Large intestine (tissue), 3 donors: Measurements from ENCODE around the gene SEMA6C. TPM values are rescaled to one million over a fixed set of nuclear protein-coding genes. Genes with fewer than 3 reads are reported as not detected.

Source experiments
- DNase-seq, 2 donors: peaks; one replicate each; pipeline versions ENCODE4 v3.0.0 to v3.0.0-alpha.2; 2013
- H3K27ac ChIP-seq: one replicate; pipeline ENCODE4 v1.5.1; 2013; ENCODE audit warnings: low read length
- H3K27me3 ChIP-seq: 2 replicates; pipeline ENCODE4 v1.6.1; 2013; ENCODE audit warnings: low read length; ENCODE audit not compliant: control insufficient read depth, insufficient read depth
- H3K36me3 ChIP-seq: 2 replicates; pipeline ENCODE4 v1.6.1; 2013; ENCODE audit warnings: low read length; ENCODE audit not compliant: control insufficient read depth, insufficient read depth
- H3K4me1 ChIP-seq: one replicate; pipeline ENCODE4 v1.6.1; 2013; ENCODE audit warnings: low read length; ENCODE audit not compliant: control insufficient read depth, insufficient read depth
- H3K4me3 ChIP-seq: one replicate; pipeline ENCODE4 v1.5.1; 2013; ENCODE audit warnings: low read length
- H3K9me3 ChIP-seq: one replicate; pipeline ENCODE4 v1.6.1; 2013; ENCODE audit warnings: mild to moderate bottlenecking, low read depth, low read length, moderate library complexity; ENCODE audit not compliant: control insufficient read depth
- WGBS: methylation state at CpG from one replicate; pipeline ENCODE4 v1.1.5; 2013; ENCODE audit warnings: low lambda C conversion rate; ENCODE audit not compliant: insufficient coverage; 5-methylcytosine and 5-hydroxymethylcytosine counted together
- polyA plus RNA-seq: library from polyadenylated mRNA; unstranded; fragments of 120-200 nt; gene quantifications from one replicate; pipeline ENCODE4 v1.2.1, GENCODE V29; 2013

SEMA6C gene
- polyA plus RNA-seq, 1 donor: 23.4 TPM

GRCh38 chr1:151159373-151159772 lies 12.9 kb upstream of the SEMA6C start:
- Histone ChIP-seq H3K9me3 (no peaks in the 10 kb centered on the region), H3K4me3 (no peak overlapping the region), H3K4me1 (peaks cover 6% of the 10 kb centered on the region), H3K27me3 (no peaks in the 10 kb centered on the region), H3K27ac (no peak overlapping the region), H3K36me3 (peaks cover 43% of the 10 kb centered on the region)
- no peak for DNase-seq

GRCh38 chr1:151158751-151159251 lies 12.4 kb upstream of the SEMA6C start:
- no peaks in the 10 kb centered on the region for H3K9me3 ChIP-seq
- 100% methylated on average over 1 of the region's 22 CpGs for WGBS
- H3K4me3 ChIP-seq: no peak overlapping the region
- peaks cover 4% of the 10 kb centered on the region for H3K4me1 ChIP-seq
- H3K36me3 ChIP-seq: peaks cover 43% of the 10 kb centered on the region
- no peak for DNase-seq
- no peak overlapping the region for H3K27ac ChIP-seq
- H3K27me3 ChIP-seq: no peaks in the 10 kb centered on the region

- Histone ChIP-seq H3K4me3 (no peak overlapping the region), H3K36me3 (peaks cover 43% of the 10 kb centered on the region), H3K27ac (no peak overlapping the region), H3K9me3 (no peaks in the 10 kb centered on the region), H3K27me3 (no peaks in the 10 kb centered on the region), H3K4me1 (peaks cover 4% of the 10 kb centered on the region)
- DNase-seq: no peak
- WGBS: 100% methylated on average over 1 of the region's 5 CpGs
These were observed 11.9 kb upstream of the SEMA6C start for GRCh38 chr1:151158326-151158725.

GRCh38 chr1:151157067-151157531 lies 10.7 kb upstream of the SEMA6C start:
- DNase-seq: no peak
- H3K4me3 ChIP-seq: no peak overlapping the region
- peaks cover 4% of the 10 kb centered on the region for H3K4me1 ChIP-seq
- H3K9me3 ChIP-seq: no peaks in the 10 kb centered on the region
- no peaks in the 10 kb centered on the region for H3K27me3 ChIP-seq
- no CpG with 5 or more reads among the region's 6 CpGs for WGBS
- peaks cover 43% of the 10 kb centered on the region for H3K36me3 ChIP-seq
- H3K27ac ChIP-seq: no peak overlapping the region

GRCh38 chr1:151156515-151156819 lies 10.0 kb upstream of the SEMA6C start, which contains the start of gene TNFAIP8L2:
TSS of gene TNFAIP8L2 (plus strand) at chr1:151156649. CDS start at chr1:151158698, 2,049 bp downstream.
- H3K27ac ChIP-seq: no peak within 1 kb of the TSS
- H3K4me3 ChIP-seq: no peak within 1 kb of the TSS
- no CpG with 5 or more reads among the region's 4 CpGs for WGBS

GRCh38 chr1:151147665-151148064 lies 1.2 kb upstream of the SEMA6C start:
- whole genome bisulfite sequencing: no CpG with 5 or more reads among the region's 2 CpGs
- H3K27me3 ChIP-seq: peaks cover 4% of the 10 kb centered on the region
- H3K4me1 ChIP-seq: peaks cover 29% of the 10 kb centered on the region
- peak overlapping the region; percentile 62 for H3K27ac ChIP-seq
- no peaks in the 10 kb centered on the region for H3K36me3 ChIP-seq
- peak overlapping the region; percentile 92 for H3K4me3 ChIP-seq
- DNase-seq: peak; percentile 58 to 77
- no peaks in the 10 kb centered on the region for H3K9me3 ChIP-seq

More at GRCh38 chr1:151156515-151156819, 10.0 kb upstream of the SEMA6C start, which contains the start of gene TNFAIP8L2:
- Histone ChIP-seq H3K27me3 (no peaks in the 10 kb centered on the region), H3K36me3 (peaks cover 40% of the 10 kb centered on the region), H3K9me3 (no peaks in the 10 kb centered on the region), H3K4me1 (peaks cover 4% of the 10 kb centered on the region)
- DNase-seq: peak in 1 of 2 donors; percentile 41

GRCh38 chr1:151147132-151147503 lies 687 bp upstream of the SEMA6C start:
- H3K36me3 ChIP-seq: peaks cover 4% of the 10 kb centered on the region
- H3K9me3 ChIP-seq: no peaks in the 10 kb centered on the region
- H3K27ac ChIP-seq: peak overlapping the region; percentile 62
- peaks cover 4% of the 10 kb centered on the region for H3K27me3 ChIP-seq
- WGBS: no CpG with 5 or more reads among the region's 7 CpGs
- no peak for DNase-seq
- H3K4me1 ChIP-seq: peaks cover 29% of the 10 kb centered on the region
- peak overlapping the region; percentile 92 for H3K4me3 ChIP-seq

- DNase-seq: no peak
- Histone ChIP-seq H3K9me3 (no peaks in the 10 kb centered on the region), H3K4me3 (peak overlapping the region; percentile 92), H3K36me3 (peaks cover 4% of the 10 kb centered on the region), H3K27ac (peak overlapping the region; percentile 24), H3K27me3 (peaks cover 4% of the 10 kb centered on the region), H3K4me1 (peaks cover 29% of the 10 kb centered on the region)
- WGBS: no CpG with 5 or more reads among the region's 26 CpGs
These were observed 389 bp downstream of the SEMA6C start for GRCh38 chr1:151146072-151146411.

GRCh38 chr1:151145304-151146071 lies 943 bp downstream of the SEMA6C start:
- Histone ChIP-seq H3K4me1 (peaks cover 29% of the 10 kb centered on the region), H3K9me3 (no peaks in the 10 kb centered on the region), H3K4me3 (peak overlapping the region; percentile 92), H3K36me3 (peaks cover 4% of the 10 kb centered on the region), H3K27ac (no peak overlapping the region), H3K27me3 (peaks cover 4% of the 10 kb centered on the region)
- peak in 1 of 2 donors; percentile 63 for DNase-seq
- WGBS: 20% methylated on average over 1 of the region's 43 CpGs

- peak overlapping the region; percentile 92 for H3K4me3 ChIP-seq
- DNase-seq: no peak
- 80% methylated on average over 1 of the region's 7 CpGs for WGBS
- peaks cover 29% of the 10 kb centered on the region for H3K4me1 ChIP-seq
- peaks cover 10% of the 10 kb centered on the region for H3K36me3 ChIP-seq
- peaks cover 4% of the 10 kb centered on the region for H3K27me3 ChIP-seq
- H3K27ac ChIP-seq: no peak overlapping the region
- no peaks in the 10 kb centered on the region for H3K9me3 ChIP-seq
These were observed 1.7 kb downstream of the SEMA6C start for GRCh38 chr1:151144474-151145303.
